OCI-LY3 (cell line): ENCODE measurements around the gene CFAP74.

ENCODE experiments used
- H2AFZ ChIP-seq: fragments of 200-600, 300-600 bp; shearing (Covaris generic); 2 replicates; pipeline ENCODE4 v1.6.0; 2014; ENCODE audit warnings: antibody characterized with exemption, low read depth, low read length
- H3K27ac ChIP-seq: fragments of 200-600, 300-600 bp; sonication (generic); 2 replicates; pipeline ENCODE4 v1.5.1; 2014; ENCODE audit warnings: mild to moderate bottlenecking, low read length, moderate library complexity, mixed read lengths
- H3K27me3 ChIP-seq: fragments of 200-600, 300-600 bp; sonication (generic); 2 replicates; pipeline ENCODE4 v1.6.1; 2014; ENCODE audit warnings: low read depth, low read length, mixed read lengths
- H3K36me3 ChIP-seq: fragments of 200-600, 300-600 bp; sonication (generic); replicated peaks from 2 replicates; pipeline ENCODE3; 2014; ENCODE audit warnings: low read depth, low read length, mixed read lengths
- H3K4me1 ChIP-seq: fragments of 300-600, 200-600 bp; sonication (generic); 2 replicates; pipeline ENCODE4 v1.6.1; 2014; ENCODE audit warnings: low read length, mixed read lengths
- H3K4me2 ChIP-seq: fragments of 200-600, 300-600 bp; sonication (generic); 2 replicates; pipeline ENCODE4 v1.6.1; 2014; ENCODE audit warnings: low read length, mixed read lengths
- H3K4me3 ChIP-seq: fragments of 300-600, 200-600 bp; sonication (generic); 2 replicates; pipeline ENCODE4 v1.5.1; 2014; ENCODE audit warnings: antibody characterized with exemption, mild to moderate bottlenecking, low read length, moderate library complexity
- H3K79me2 ChIP-seq: fragments of 300-600, 200-600 bp; shearing (Covaris generic); 2 replicates; pipeline ENCODE4 v1.6.1; 2014; ENCODE audit warnings: mild to moderate bottlenecking, low read length, mixed read lengths
- H3K9ac ChIP-seq: fragments of 300-600, 200-600 bp; shearing (Covaris generic); 2 replicates; pipeline ENCODE4 v1.6.0; 2014; ENCODE audit warnings: mild to moderate bottlenecking, low read length, moderate library complexity
- H3K9me3 ChIP-seq: fragments of 200-600, 300-600 bp; shearing (Covaris generic); 2 replicates; pipeline ENCODE4 v1.6.1; 2014; ENCODE audit warnings: low read length, mixed read lengths; ENCODE audit not compliant: insufficient read depth
- H4K20me1 ChIP-seq: fragments of 200-600, 300-600 bp; sonication (generic); 2 replicates; pipeline ENCODE4 v1.6.1; 2016; ENCODE audit warnings: low read length, mixed read lengths; ENCODE audit not compliant: insufficient read depth
- CTCF ChIP-seq: fragments of 200-600, 300-600 bp; sonication (generic); IDR thresholded peaks from 2 replicates; pipeline ENCODE4 v1.5.1; 2014; ENCODE audit warnings: antibody characterized with exemption, low read length, low read depth
- EZH2phosphoT487 ChIP-seq: fragments of 200-600 bp; shearing (Covaris generic); IDR thresholded peaks from 2 replicates; pipeline ENCODE4 v1.6.1; 2018; ENCODE audit warnings: antibody characterized with exemption, mixed run types, low read depth

Gene CFAP74

GRCh38 chr1:2020310-2020655 lies 16.7 kb upstream of the CFAP74 start:
- Histone ChIP-seq H3K27ac (no peak overlapping the region), H3K4me1 (no peaks in the 10 kb centered on the region), H3K36me3 (no peaks in the 10 kb centered on the region), H3K9ac (no peak overlapping the region), H3K27me3 (no peaks in the 10 kb centered on the region; the same call in 1 of the 2 replicates), H3K4me3 (no peak overlapping the region), H3K9me3 (no peaks in the 10 kb centered on the region), H3K4me2 (no peak overlapping the region), H4K20me1 (no peaks in the 10 kb centered on the region), H2AFZ (no peak overlapping the region), H3K79me2 (no peaks in the 10 kb centered on the region)
- no peak for TF ChIP-seq EZH2phosphoT487

DNA sequence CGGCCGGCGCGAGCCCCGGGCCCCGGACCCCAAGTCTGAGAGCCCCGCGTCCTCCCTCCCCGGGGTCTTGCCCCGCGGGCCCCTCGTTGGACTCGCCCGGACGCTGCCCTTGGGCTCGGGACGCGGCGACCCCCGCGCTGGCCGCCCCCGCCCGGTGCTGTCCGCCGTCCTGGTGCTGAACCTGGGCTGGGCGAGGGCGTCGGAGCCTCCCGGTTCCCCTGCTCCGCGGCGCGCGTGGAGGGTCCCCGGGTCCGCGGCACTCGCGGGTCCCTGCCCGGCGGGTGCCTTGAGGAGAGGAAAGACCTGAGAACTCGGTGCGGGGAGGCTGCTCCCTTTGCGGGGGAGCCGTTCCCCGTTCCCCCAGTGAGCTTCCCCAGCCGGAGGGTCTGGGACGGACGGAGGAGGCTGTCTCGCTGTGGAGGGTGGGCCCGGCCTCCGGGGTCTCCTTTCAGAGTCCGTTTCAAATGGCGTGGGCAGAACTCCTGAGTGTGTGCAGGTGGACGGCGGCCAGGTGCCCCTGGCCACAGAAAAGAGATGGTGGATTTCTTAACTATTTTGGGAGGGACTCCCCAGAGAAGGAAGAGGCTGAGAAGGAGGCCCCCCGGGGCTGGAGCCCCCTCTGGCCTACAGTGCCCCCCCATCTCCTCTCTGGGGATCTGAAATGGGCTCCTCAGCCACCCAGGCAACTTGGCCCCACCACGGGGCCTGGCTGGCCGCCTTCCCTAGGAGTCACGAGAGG lies 16.2 kb upstream of the CFAP74 start:
- H2AFZ ChIP-seq, result no peak overlapping the region
- H3K27me3 ChIP-seq, result no peaks in the 10 kb centered on the region; the same call in 1 of the 2 replicates
- no peaks in the 10 kb centered on the region for H3K9me3 ChIP-seq
- no peaks in the 10 kb centered on the region for H3K79me2 ChIP-seq
- H3K27ac ChIP-seq, result no peak overlapping the region
- no peaks in the 10 kb centered on the region for H3K4me1 ChIP-seq
- no peak overlapping the region for H3K9ac ChIP-seq
- no peak overlapping the region for H3K4me2 ChIP-seq
- H3K4me3 ChIP-seq, result no peak overlapping the region
- H3K36me3 ChIP-seq, result no peaks in the 10 kb centered on the region
- no peak for TF ChIP-seq CTCF
- TF ChIP-seq EZH2phosphoT487, result no peak
- no peaks in the 10 kb centered on the region for H4K20me1 ChIP-seq

DNA sequence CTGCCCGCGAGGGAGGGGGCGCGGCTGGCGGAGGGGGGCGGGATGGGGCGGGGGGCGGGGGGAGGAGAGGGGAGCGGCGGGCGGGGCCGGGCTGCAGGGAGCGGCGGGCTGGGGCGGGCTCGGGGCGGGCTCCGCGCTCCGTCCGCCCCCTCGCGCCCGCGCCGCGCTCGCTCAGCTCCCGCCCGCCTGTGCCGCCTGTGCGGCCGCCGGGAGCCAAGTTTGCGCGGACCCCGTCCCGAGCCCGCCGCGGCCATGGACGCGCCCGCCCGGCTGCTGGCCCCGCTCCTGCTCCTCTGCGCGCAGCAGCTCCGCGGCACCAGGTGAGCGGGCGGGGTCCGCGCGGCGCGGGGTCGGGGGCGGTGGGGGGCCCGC lies 15.6 kb upstream of the CFAP74 start, which contains the start of gene GABRD:
TSS of gene GABRD (plus strand) at position 174 of the 372 bp plus-strand sequence. CDS start at position 253, 79 bp downstream.
- H3K36me3 ChIP-seq, result no peaks in the 10 kb centered on the region
- no peaks in the 10 kb centered on the region for H3K9me3 ChIP-seq
- TF ChIP-seq EZH2phosphoT487 (no peak), CTCF (no peak)
- H3K4me1 ChIP-seq, result no peaks in the 10 kb centered on the region
- H2AFZ ChIP-seq, result no peak within 1 kb of the TSS
- no peak within 1 kb of the TSS for H3K4me2 ChIP-seq
- no peak within 1 kb of the TSS for H3K4me3 ChIP-seq
- no peaks in the 10 kb centered on the region; the same call in 1 of the 2 replicates for H3K27me3 ChIP-seq
- no peaks in the 10 kb centered on the region for H4K20me1 ChIP-seq
- no peak within 1 kb of the TSS for H3K9ac ChIP-seq
- H3K27ac ChIP-seq, result no peak within 1 kb of the TSS
- H3K79me2 ChIP-seq, result no peaks in the 10 kb centered on the region

DNA sequence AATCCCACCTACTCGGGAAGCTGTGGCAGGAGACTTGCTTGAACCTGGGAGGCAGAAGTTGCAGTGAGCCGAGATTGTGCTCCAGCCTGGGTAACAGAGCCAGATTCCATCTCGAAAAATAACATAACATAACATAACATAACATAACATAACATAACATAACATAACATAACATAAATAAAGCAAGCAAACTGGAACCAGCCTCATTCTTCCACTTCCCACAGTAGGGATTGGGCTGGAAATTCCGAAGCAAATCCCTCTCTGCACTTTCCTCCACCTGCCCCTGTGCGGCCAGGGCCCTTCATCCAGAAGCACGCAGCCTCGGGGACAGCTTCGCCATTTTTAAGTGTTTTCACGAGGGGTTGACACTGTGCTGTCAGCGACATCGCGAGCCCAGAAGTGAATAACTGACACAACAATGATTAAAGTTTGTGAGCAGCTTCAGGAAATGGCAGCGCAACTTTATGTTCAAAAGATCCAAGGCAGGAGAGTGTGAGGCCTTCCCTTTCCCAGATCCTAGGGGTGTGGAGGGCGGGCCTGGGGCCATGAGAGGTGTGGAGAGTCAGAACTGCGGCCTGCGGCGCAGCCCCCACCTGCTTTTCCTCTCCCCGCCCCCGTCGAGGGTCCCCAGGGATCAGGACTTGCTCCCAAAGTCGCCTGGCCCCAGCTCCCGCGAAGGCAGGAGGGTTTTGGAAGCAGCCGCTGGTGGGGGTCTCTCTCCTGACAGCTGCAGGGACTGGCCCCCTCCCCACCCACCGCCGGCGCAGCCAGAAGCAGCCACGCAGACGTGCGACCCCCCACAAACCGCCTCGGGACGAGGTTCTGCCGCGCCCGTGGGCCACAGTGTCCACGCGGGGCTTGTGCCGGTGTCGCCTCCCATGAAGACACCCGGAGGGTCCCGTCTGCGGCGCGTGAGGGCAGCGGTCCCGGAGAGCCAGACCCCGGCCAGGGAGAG lies 14.9 kb upstream of the CFAP74 start:
- Histone ChIP-seq H3K4me2 (no peak overlapping the region), H3K79me2 (no peaks in the 10 kb centered on the region), H3K27ac (no peak overlapping the region), H3K9ac (no peak overlapping the region), H4K20me1 (no peaks in the 10 kb centered on the region), H3K27me3 (no peaks in the 10 kb centered on the region; the same call in 1 of the 2 replicates), H3K4me1 (no peaks in the 10 kb centered on the region), H3K9me3 (no peaks in the 10 kb centered on the region), H3K4me3 (no peak overlapping the region), H2AFZ (no peak overlapping the region), H3K36me3 (no peaks in the 10 kb centered on the region)
- TF ChIP-seq CTCF, result no peak
- no peak for TF ChIP-seq EZH2phosphoT487
